GM23338 (cell line): ENCODE data around the gene NTN4. TPM values are rescaled to one million over a fixed set of nuclear protein-coding genes. Genes with fewer than 3 reads are reported as not detected.

Experiments used
- ATAC-seq: fragments of 200-7000 bp; cut with Tn5 transposase; 3 replicates; pipeline ENCODE4 v1.9.1; 2020
- DNase-seq: peaks from one replicate; pipeline ENCODE4 v3.0.0-alpha.2; 2015; ENCODE audit warnings: low spot score
- H2AFZ ChIP-seq: fragments of 200-600 bp; sonication (generic); 2 replicates; pipeline ENCODE4 v1.8.0; 2016; ENCODE audit warnings: antibody characterized with exemption, mild to moderate bottlenecking, moderate library complexity
- H3F3A ChIP-seq: fragments of 200-600 bp; sonication (generic); replicated peaks from 2 replicates; pipeline ENCODE4 v1.8.0; 2017; ENCODE audit warnings: antibody characterized with exemption, mixed run types, low read depth
- H3K27ac ChIP-seq: fragments of 200-600 bp; sonication (generic); 2 replicates; pipeline ENCODE4 v1.6.1; 2016; ENCODE audit warnings: low read depth
- H3K27me3 ChIP-seq: fragments of 200-600 bp; sonication (generic); 2 replicates; pipeline ENCODE4 v1.8.0; 2016; ENCODE audit warnings: mild to moderate bottlenecking, mixed run types, moderate library complexity; ENCODE audit not compliant: insufficient read depth
- H3K36me3 ChIP-seq: fragments of 200-600 bp; sonication (generic); 2 replicates; pipeline ENCODE4 v1.8.0; 2016; ENCODE audit warnings: mild to moderate bottlenecking; ENCODE audit not compliant: insufficient read depth
- H3K4me1 ChIP-seq: fragments of 200-600 bp; sonication (generic); 2 replicates; pipeline ENCODE4 v1.8.0; 2016; ENCODE audit warnings: mild to moderate bottlenecking, moderate library complexity; ENCODE audit not compliant: insufficient read depth
- H3K4me2 ChIP-seq: fragments of 200-600 bp; sonication (generic); 2 replicates; pipeline ENCODE4 v1.7.1; 2017; ENCODE audit warnings: mixed run types
- H3K4me3 ChIP-seq: fragments of 200-600 bp; sonication (generic); 2 replicates; pipeline ENCODE4 v1.6.1; 2016; ENCODE audit warnings: mixed run types
- H3K79me2 ChIP-seq: fragments of 200-600 bp; sonication (generic); replicated peaks from 2 replicates; pipeline ENCODE4 v1.8.0; 2017; ENCODE audit warnings: mild to moderate bottlenecking; ENCODE audit not compliant: insufficient read depth
- H3K9me2 ChIP-seq: fragments of 200-600 bp; sonication (generic); 2 replicates; pipeline ENCODE4 v1.8.0; 2017; ENCODE audit not compliant: insufficient read depth
- H4K20me1 ChIP-seq: fragments of 200-600 bp; sonication (generic); replicated peaks from 2 replicates; pipeline ENCODE4 v1.8.0; 2017; ENCODE audit warnings: mild to moderate bottlenecking; ENCODE audit not compliant: insufficient read depth
- H3K27ac Mint-ChIP-seq: 2 replicates; pipeline ENCODE4 v1.8.0; 2020; ENCODE audit warnings: inconsistent platforms, mild to moderate bottlenecking, moderate library complexity, mixed read lengths
- H3K27me3 Mint-ChIP-seq: 3 replicates; pipeline ENCODE4 v1.8.0; 2022; ENCODE audit warnings: low read depth, mild to moderate bottlenecking, moderate library complexity, mixed read lengths, inconsistent platforms; ENCODE audit not compliant: insufficient read depth, poor library complexity
- H3K36me3 Mint-ChIP-seq: 3 replicates; pipeline ENCODE4 v1.8.0; 2021; ENCODE audit warnings: low read depth, mild to moderate bottlenecking, inconsistent platforms, moderate library complexity, mixed read lengths
- H3K4me1 Mint-ChIP-seq: 3 replicates; pipeline ENCODE4 v1.8.0; 2020; ENCODE audit warnings: mild to moderate bottlenecking, inconsistent platforms, mixed read lengths
- H3K4me3 Mint-ChIP-seq: 3 replicates; pipeline ENCODE4 v1.8.0; 2021; ENCODE audit warnings: moderate library complexity, mild to moderate bottlenecking, inconsistent platforms, mixed read lengths
- H3K9me3 Mint-ChIP-seq: 3 replicates; pipeline ENCODE4 v1.8.0; 2020; ENCODE audit warnings: moderate library complexity, mild to moderate bottlenecking, inconsistent platforms, mixed read lengths
- CREB1 ChIP-seq: fragments of 250-450 bp; sonication (Bioruptor Pico); IDR thresholded peaks from 2 replicates; pipeline ENCODE4 v1.5.0; 2020; ENCODE audit warnings: low read depth, mild to moderate bottlenecking, moderate library complexity
- EZH2 ChIP-seq: fragments of 200-600 bp; sonication (generic); IDR thresholded peaks from one replicate; pipeline ENCODE4 v1.8.0; 2017; ENCODE audit warnings: antibody characterized with exemption, mild to moderate bottlenecking, low read depth; ENCODE audit not compliant: unreplicated experiment
- EZH2phosphoT487 ChIP-seq: fragments of 200-600 bp; sonication (generic); IDR thresholded peaks from one replicate; pipeline ENCODE4 v1.8.1; 2018; ENCODE audit warnings: antibody characterized with exemption; ENCODE audit not compliant: unreplicated experiment
- JUNB ChIP-seq: IDR thresholded peaks from one replicate; pipeline ENCODE4 v1.6.1; 2016; ENCODE audit warnings: antibody characterized with exemption; ENCODE audit not compliant: unreplicated experiment
- NANOG ChIP-seq: IDR thresholded peaks from 2 replicates; pipeline ENCODE4 v1.6.1; 2016; ENCODE audit warnings: antibody characterized with exemption, borderline replicate concordance
- POLR2AphosphoS5 ChIP-seq: IDR thresholded peaks from 2 replicates; pipeline ENCODE4 v1.6.1; 2016; ENCODE audit warnings: antibody characterized with exemption, low read depth
- STAT1 ChIP-seq: IDR thresholded peaks from one replicate; pipeline ENCODE4 v1.6.1; 2016; ENCODE audit warnings: antibody characterized with exemption; ENCODE audit not compliant: unreplicated experiment
- ZNF331 ChIP-seq: fragments of 250-450 bp; sonication (Bioruptor Pico); IDR thresholded peaks from 2 replicates; pipeline ENCODE4 v1.5.0; 2020; ENCODE audit warnings: low read depth, mild to moderate bottlenecking, moderate library complexity
- polyA plus RNA-seq: library from polyadenylated mRNA; unstranded; fragments of >200 nt; fragmentation: Nextera tagmentation; extraction: Ambion mirVana; gene quantifications from 2 replicates; pipeline ENCODE4 v1.2.1, GENCODE V29; 2016
- total RNA-seq: library from RNA; depleted of rRNA; stranded (reverse); fragments of >200 nt; shearing (Covaris generic); gene quantifications from 2 replicates; pipeline ENCODE4 v1.2.3, GENCODE V29; 2014
- TF ChIP-seq, protein P1 (sequence below): fragments of 250-450 bp; sonication (Bioruptor Pico); IDR thresholded peaks from 2 replicates; pipeline ENCODE4 v1.5.0; 2020; ENCODE audit warnings: mild to moderate bottlenecking, moderate library complexity
- TF ChIP-seq, protein P2 (sequence below), 2 experiments: fragments of 200-600 bp in 1 of 2; sonication (generic) in 1 of 2; conservative IDR thresholded peaks; 2 replicates each; pipeline versions ENCODE4 v1.5.1 to v1.6.1; 2016 to 2017; ENCODE audit warnings: antibody characterized with exemption in 2 of 2, low read depth in 2 of 2, mild to moderate bottlenecking in 2 of 2, moderate library complexity in 1 of 2

NTN4 gene
- total and polyA plus RNA-seq, 2 experiments from 2014 or later = 1.5 to 3.8 TPM

DNA sequence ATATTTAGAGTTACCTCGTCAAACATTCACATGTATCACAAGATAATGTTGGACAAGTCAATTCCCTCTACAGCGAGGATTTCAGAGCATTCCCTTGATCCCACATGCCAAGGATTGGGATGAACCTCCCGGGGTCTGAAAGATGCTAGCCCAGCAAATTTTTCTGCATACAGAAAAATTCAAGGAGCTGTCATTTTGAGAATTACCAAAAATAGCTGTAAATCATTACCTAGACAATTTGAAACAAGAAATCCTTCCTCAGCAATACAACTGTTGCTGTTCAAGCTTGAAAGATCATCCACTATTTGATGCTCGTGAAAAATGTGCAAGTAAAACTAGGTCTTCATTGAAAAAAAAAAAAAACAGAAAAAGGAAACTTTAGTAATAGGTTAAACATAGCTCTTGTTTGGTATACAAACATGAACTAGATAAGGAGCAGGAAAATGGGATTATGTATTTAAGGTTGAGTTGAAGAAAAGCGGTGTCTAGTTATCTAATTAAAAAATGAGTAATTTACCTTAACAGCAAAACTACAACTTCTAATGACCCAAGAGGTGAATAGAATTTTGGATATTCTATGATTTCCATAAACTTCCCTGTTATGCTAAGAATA lies 73.1 kb downstream of the NTN4 start (continued):
- TF ChIP-seq, protein P1, sequence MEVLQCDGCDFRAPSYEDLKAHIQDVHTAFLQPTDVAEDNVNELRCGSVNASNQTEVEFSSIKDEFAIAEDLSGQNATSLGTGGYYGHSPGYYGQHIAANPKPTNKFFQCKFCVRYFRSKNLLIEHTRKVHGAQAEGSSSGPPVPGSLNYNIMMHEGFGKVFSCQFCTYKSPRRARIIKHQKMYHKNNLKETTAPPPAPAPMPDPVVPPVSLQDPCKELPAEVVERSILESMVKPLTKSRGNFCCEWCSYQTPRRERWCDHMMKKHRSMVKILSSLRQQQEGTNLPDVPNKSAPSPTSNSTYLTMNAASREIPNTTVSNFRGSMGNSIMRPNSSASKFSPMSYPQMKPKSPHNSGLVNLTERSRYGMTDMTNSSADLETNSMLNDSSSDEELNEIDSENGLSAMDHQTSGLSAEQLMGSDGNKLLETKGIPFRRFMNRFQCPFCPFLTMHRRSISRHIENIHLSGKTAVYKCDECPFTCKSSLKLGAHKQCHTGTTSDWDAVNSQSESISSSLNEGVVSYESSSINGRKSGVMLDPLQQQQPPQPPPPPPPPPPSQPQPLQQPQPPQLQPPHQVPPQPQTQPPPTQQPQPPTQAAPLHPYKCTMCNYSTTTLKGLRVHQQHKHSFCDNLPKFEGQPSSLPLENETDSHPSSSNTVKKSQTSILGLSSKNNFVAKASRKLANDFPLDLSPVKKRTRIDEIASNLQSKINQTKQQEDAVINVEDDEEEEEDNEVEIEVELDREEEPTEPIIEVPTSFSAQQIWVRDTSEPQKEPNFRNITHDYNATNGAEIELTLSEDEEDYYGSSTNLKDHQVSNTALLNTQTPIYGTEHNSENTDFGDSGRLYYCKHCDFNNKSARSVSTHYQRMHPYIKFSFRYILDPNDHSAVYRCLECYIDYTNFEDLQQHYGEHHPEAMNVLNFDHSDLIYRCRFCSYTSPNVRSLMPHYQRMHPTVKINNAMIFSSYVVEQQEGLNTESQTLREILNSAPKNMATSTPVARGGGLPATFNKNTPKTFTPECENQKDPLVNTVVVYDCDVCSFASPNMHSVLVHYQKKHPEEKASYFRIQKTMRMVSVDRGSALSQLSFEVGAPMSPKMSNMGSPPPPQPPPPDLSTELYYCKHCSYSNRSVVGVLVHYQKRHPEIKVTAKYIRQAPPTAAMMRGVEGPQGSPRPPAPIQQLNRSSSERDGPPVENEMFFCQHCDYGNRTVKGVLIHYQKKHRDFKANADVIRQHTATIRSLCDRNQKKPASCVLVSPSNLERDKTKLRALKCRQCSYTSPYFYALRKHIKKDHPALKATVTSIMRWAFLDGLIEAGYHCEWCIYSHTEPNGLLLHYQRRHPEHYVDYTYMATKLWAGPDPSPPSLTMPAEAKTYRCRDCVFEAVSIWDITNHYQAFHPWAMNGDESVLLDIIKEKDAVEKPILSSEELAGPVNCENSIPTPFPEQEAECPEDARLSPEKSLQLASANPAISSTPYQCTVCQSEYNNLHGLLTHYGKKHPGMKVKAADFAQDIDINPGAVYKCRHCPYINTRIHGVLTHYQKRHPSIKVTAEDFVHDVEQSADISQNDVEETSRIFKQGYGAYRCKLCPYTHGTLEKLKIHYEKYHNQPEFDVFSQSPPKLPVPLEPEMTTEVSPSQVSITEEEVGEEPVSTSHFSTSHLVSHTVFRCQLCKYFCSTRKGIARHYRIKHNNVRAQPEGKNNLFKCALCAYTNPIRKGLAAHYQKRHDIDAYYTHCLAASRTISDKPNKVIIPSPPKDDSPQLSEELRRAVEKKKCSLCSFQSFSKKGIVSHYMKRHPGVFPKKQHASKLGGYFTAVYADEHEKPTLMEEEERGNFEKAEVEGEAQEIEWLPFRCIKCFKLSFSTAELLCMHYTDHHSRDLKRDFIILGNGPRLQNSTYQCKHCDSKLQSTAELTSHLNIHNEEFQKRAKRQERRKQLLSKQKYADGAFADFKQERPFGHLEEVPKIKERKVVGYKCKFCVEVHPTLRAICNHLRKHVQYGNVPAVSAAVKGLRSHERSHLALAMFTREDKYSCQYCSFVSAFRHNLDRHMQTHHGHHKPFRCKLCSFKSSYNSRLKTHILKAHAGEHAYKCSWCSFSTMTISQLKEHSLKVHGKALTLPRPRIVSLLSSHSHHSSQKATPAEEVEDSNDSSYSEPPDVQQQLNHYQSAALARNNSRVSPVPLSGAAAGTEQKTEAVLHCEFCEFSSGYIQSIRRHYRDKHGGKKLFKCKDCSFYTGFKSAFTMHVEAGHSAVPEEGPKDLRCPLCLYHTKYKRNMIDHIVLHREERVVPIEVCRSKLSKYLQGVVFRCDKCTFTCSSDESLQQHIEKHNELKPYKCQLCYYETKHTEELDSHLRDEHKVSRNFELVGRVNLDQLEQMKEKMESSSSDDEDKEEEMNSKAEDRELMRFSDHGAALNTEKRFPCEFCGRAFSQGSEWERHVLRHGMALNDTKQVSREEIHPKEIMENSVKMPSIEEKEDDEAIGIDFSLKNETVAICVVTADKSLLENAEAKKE (CRISPR knock-in tag) = no peak
- no peak for TF ChIP-seq EZH2
- TF ChIP-seq NANOG = no peak
- no peak for TF ChIP-seq POLR2AphosphoS5
- no peak for TF ChIP-seq EZH2phosphoT487
- TF ChIP-seq, protein P2, sequence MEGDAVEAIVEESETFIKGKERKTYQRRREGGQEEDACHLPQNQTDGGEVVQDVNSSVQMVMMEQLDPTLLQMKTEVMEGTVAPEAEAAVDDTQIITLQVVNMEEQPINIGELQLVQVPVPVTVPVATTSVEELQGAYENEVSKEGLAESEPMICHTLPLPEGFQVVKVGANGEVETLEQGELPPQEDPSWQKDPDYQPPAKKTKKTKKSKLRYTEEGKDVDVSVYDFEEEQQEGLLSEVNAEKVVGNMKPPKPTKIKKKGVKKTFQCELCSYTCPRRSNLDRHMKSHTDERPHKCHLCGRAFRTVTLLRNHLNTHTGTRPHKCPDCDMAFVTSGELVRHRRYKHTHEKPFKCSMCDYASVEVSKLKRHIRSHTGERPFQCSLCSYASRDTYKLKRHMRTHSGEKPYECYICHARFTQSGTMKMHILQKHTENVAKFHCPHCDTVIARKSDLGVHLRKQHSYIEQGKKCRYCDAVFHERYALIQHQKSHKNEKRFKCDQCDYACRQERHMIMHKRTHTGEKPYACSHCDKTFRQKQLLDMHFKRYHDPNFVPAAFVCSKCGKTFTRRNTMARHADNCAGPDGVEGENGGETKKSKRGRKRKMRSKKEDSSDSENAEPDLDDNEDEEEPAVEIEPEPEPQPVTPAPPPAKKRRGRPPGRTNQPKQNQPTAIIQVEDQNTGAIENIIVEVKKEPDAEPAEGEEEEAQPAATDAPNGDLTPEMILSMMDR (conservative IDR thresholded peaks at IDR 0.05; ENCODE audit: low read depth in 2 of 2) = no peak
- no peak for TF ChIP-seq ZNF331 (CRISPR knock-in tag)

DNA sequence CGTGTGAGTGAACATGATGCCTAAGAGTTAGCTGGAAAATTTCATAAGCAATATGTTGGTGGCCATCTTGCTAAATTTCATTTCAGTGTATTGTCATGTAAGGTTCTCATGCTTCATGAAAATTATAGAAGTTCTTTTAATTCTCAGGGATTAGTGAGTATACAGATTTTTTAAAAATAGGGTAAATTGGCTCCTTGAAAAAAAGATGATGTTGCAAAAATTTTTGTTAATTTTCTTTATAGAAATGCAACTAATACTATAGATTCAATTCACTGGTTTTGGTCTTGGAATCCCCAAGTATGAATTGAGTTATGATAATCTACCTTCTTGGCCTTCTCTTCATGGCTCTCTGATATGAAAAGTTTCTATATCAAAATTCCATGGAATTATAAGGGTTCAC lies 75.4 kb downstream of the NTN4 start:
- Histone ChIP-seq H3K4me2 (no peak overlapping the region), H3K27ac (no peak overlapping the region), H3K9me2 (no peaks in the 10 kb centered on the region), H3F3A (no peaks in the 10 kb centered on the region), H3K4me3 (no peak overlapping the region), H3K4me1 (peaks cover 27% of the 10 kb centered on the region), H3K27me3 (no peaks in the 10 kb centered on the region), H4K20me1 (no peaks in the 10 kb centered on the region), H3K79me2 (no peaks in the 10 kb centered on the region), H2AFZ (no peak overlapping the region), H3K36me3 (no peaks in the 10 kb centered on the region)
- no peak overlapping the region for H3K27ac Mint-ChIP-seq
- ATAC-seq (no peak), DNase-seq (no peak)
- H3K36me3 Mint-ChIP-seq = no peaks in the 10 kb centered on the region; the same call in 2 of the 3 replicates
- no peaks in the 10 kb centered on the region for H3K9me3 Mint-ChIP-seq
- H3K4me1 Mint-ChIP-seq = peaks cover 19% of the 10 kb centered on the region
- H3K27me3 Mint-ChIP-seq = peaks cover 4% of the 10 kb centered on the region
- H3K4me3 Mint-ChIP-seq = no peak overlapping the region
- TF ChIP-seq JUNB (no peak), STAT1 (no peak), CREB1 (CRISPR knock-in tag) (no peak)
- TF ChIP-seq, protein P2 (conservative IDR thresholded peaks at IDR 0.05; ENCODE audit: low read depth in 2 of 2) = no peak
